Suppressor macrophage treated with lipopolysaccharide for 4 hours (primary cell): ENCODE data around the gene CCM2.
"Not testable (repeated sequence)": the region's sequence is repeated elsewhere in the genome, so short reads cannot be mapped to it uniquely, and the experiment has no call there.

Source experiments
- DNase-seq: peaks from one replicate; pipeline ENCODE4 v3.0.0-alpha.2; 2020

The CCM2 gene

DNA sequence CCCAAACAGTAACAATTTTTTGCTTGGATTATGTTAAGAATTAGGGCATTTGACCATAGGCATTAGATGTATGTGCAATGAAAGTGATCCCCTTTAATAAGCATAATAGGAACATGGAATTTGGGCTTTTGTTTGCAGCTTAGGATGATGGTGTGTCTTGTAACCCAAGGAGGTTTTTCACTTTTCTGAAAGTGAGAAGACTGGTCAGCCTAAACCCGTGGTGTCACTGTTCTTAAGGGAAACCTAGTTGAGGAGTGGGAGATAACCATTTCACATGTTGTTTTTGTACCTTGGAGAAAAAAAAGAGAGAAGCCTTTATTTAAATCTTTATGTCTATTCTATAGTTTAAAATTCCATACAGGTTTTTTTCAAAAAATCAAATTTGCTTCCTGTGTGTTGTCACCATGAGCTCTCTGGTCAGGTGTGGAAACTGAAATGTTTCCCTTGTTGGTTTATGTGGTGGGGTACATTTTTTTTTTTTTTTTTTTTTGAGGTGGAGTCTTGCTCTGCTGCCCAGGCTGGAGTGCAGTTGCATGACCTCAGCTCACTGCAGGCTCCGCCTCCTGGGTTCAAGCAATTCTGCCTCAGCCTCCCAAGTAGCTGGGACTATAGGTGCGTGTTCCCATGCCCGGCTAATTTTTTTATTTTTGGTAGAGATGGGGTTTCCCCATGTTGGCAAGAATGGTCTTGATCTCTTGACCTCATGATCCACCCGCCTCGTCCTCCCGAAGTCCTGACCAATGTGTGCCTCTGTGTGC lies 7.7 kb downstream of the CCM2 start:
- DNase-seq, result no peak

GRCh38 chr7:45013465-45013967 lies 13.5 kb downstream of the CCM2 start:
- no peak for DNase-seq

- DNase-seq, result no peak
Observed at GRCh38 chr7:45015313-45015712, 15.3 kb downstream of the CCM2 start.

DNA sequence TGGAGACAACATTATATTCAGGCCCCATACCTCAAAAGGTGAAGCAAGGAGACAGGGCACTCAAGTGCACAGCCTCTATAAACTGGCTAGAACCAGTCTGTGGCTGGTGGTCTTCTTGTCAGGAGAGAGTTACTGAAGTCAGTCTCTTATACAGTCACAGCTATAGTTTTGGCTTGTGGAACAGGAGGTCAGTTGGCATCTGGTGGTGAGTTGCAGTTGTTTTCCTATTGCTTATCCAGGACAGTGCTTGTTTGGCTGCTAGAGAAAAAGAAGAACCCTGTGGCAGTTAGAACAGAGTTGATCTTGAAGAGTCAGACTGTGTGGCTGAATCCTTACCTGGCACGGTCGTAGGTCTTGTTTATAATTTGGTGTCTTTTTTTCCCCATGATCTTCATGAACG lies 17.3 kb downstream of the CCM2 start:
- no peak for DNase-seq

- no peak for DNase-seq
Observed at GRCh38 chr7:45020915-45021314, 20.9 kb downstream of the CCM2 start.

DNA sequence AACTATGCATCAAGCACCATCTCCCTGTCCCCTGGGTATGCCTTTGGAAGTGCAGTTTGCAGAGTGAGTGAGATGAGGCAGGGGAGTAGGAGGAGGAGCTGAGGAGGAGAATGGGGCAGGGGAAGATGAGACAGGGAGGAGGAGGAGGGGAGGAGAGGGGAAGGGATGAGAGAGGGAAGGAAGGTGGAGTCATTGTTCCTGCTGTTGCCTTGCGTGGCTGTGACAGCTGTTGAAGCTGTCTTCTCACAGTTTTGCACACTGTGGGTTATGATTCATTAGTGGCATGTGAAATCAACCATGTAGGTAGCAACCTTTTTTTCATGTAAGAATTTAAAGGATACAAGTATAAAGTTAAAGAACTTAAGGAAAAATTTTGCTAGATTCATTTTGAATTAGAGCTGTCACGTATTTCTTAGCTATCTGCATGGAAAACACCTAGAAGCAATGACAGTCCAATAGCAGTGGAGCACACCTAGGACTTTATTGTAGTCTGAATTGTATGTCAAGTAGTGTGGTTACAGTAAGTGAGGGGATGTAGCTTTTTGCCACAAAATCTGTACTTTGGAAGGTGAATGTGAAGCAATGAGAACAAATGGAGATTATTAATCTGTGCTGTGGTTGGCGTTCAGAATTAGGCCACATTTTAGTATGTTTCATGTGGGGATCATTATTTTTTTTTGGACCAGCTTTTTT lies 21.7 kb downstream of the CCM2 start:
- DNase-seq, result peak; percentile 44

DNA sequence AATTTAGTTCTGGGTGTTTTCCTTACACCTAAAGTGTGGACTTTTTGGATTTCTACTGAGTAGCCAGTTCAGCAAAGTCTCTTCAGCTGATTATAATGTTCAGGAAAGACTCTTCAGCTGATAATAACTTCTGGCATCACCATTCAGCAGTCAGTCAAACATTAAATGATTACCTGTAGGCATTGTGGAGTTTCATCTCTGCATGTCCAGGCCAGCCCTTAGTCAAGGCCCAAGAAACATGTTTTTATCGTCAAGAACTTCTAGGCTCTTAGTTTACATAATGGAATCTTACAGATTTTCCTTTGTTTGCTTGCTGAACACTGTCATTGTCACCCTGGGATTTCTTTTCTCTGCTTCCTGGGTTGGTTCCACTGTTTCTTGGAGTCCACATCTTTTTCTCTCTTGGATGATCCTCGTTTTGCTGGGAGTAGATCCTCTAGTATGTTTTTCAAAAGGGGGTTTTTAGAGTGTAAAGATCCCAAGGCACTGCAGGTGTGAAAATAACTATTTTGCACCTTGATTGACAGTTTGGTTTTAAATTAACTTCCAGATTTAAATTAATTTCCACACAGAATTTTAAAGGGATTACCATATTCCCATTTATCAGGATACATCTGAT lies 24.2 kb downstream of the CCM2 start:
- DNase-seq, result no peak

DNA sequence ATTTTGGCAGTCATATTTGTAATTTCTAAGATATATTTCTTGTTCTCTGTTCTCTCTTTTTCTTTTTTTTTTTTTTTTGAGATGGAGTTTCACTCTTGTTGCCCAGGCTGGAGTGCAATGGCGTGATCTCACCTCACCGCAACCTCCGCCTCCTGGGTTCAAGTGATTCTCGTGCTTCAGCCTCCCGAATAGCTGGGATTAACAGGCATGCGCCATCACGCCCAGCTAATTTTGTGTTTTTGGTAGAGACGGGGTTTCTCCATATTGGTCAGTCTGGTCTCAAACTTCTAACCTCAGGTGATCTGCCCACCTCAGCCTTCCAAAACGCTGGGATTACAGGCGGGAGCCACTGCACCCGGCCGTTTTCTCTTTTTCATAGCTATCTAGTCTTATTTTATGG lies 25.5 kb downstream of the CCM2 start:
- not testable (repeated sequence) for DNase-seq

- DNase-seq, result peak; percentile 11
Observed at GRCh38 chr7:45026013-45026412, 26.0 kb downstream of the CCM2 start.

DNA sequence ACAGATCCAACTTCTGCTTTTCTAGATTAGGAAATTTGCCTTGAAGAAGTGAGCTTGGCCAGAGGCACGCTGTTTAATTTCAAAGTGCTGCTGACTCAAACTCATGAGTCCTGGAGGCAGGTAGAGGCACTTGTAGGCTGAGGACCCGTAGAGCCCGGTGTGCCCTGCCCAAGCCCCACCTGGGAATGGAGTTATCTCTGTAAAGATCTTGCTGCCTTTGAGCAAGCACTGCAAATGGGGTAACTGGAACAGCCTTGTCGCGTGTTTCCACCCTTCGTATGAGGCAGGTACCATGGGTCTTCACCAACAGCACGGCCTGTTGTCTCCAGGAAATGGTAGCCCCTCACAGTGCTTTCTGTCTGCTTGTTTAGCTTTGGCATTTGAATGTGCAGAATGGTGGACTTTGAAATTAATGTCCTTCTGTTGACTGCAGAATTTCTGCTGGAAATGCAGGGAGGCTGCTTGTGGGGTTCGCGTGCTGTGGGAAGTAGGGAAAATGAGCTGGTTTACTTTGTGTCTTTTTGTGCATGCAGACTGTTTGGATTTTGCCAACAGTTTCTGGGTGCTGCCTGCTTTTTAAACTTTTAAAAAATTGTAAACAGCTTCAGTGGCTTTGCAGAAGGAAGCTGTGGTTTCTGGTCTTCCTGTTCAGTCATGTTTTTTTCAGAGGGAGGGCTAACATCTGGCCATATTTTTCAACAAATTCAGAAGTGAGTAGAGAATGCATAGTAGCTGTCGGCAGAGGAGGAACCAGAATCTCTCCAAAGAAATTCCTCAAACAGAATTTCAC lies 27.2 kb downstream of the CCM2 start:
- DNase-seq, result peak; percentile 62

DNA sequence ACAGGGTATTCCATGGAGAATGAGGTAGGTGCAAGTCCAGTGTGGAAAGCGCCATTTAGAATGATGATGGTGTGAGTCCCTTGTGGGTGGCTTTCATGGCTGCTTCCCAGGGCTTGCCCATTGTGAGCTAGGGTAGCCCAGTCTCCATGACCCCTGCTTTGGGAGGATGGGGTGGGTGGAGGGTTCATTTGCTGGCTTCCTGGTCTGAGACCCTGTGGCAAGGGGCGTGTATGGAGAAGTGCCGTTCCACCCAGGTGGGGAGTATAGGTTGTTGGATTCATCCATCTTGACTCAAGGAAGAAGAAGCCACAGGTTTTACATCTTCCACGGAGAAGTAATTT lies 27.7 kb downstream of the CCM2 start:
- DNase-seq, result no peak

GRCh38 chr7:45028138-45028919 lies 28.3 kb downstream of the CCM2 start:
- DNase-seq, result no peak

GRCh38 chr7:45028920-45029344 lies 28.9 kb downstream of the CCM2 start:
- no peak for DNase-seq

DNA sequence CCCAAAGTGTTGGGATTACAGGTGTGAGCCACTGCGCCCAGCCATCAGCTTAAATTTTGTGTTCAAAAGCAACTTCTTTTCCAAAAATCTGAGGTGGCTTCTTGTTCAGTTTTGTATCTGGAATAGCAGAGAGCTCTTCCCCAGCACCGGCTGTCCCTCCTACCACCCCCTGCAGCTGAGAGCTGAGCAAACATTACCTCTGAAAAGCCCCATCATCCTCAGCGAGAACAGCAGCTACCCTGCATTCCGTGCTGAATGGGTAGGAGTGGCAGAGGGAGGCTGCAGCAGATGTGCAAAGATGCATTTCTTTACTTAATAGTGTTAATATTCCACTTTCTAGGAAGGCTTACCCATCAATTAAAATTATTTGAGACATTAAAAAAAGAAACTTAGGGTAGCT lies 31.8 kb downstream of the CCM2 start:
- DNase-seq, result no peak

- DNase-seq, result no peak
Observed at GRCh38 chr7:45032421-45032820, 32.4 kb downstream of the CCM2 start.

DNA sequence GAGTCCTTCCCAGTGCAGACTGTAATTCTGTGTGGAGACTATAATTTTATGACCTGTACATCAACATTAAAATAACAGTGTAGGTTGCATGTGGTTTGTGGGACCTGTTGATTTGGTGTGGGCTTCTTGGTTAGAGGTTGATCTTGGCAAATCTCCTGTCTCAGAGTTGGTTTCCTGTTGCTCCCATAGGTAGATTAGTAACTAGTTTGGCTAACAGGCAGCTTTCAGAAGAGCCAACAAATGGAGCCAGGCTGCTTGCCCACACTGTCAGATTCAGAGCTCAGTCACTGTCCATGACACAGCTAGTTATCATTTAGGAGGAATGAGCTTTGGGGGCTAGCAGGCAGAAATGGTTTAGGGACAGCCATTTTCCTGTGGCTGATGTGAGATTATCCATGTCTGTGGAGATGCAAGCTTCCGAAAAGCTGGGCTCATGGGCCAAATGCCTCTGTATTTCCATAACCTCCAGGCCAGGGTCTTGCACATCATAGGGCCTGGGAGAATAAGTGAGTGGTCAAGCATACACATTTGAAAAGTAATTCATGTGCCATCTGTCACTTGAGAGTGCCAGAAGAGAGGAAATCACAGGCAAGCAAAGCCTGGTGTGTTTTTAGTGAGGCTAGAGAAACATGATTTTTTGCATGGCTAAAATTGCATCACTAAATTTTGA lies 33.4 kb downstream of the CCM2 start:
- DNase-seq, result no peak

- DNase-seq, result no peak
Observed at GRCh38 chr7:45033931-45034290, 33.9 kb downstream of the CCM2 start.

- DNase-seq, result not testable (repeated sequence)
Observed at GRCh38 chr7:45034710-45035109, 34.7 kb downstream of the CCM2 start.

DNA sequence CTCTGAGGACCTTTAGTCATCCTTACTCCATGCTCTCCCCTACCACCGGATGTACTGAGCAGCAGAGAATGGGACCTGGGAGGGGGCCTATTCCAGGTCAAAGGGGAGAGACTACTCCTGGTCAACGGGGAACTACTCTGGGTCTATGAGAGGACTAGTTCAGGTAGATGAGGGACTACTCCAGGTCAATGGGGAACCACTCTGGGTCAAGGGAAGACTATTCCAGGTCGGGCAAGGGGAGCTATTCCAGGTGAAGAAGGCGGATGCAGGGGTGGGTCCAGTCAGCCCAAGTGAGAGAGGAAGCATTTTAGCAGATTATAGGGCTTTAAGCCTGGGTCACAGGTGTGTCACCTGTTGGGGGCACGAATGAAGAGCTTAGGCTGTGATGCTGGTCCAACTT lies 35.4 kb downstream of the CCM2 start:
- DNase-seq, result no peak

GRCh38 chr7:45035893-45036292 lies 35.9 kb downstream of the CCM2 start:
- peak; percentile 20 for DNase-seq

GRCh38 chr7:45036317-45036716 lies 36.3 kb downstream of the CCM2 start:
- DNase-seq, result no peak

- DNase-seq, result no peak
Observed at GRCh38 chr7:45036796-45037195, 36.8 kb downstream of the CCM2 start.
